Peyer's patch (tissue), 4 donors: ENCODE results near the gene OOEP.

Source experiments
- POLR2A ChIP-seq, 2 donors: fragments of 450-650 bp; IDR thresholded peaks; one replicate each; pipeline ENCODE4 v1.5.1; 2017; ENCODE audit warnings: antibody characterized with exemption in 2 of 2, mild to moderate bottlenecking in 2 of 2, moderate library complexity in 2 of 2
- TF ChIP-seq, protein P1 (sequence below), 6 experiments: fragments of 450-650 bp in 4 of 6; fragments of 200-600 bp in 2 of 6; sonication (generic) in 1 of 6; IDR thresholded peaks; one replicate each; pipeline ENCODE4 v1.5.1; 2017 to 2019; ENCODE audit warnings: antibody characterized with exemption in 6 of 6, mild to moderate bottlenecking in 3 of 6, moderate library complexity in 1 of 6

GRCh38 chr6:73353636-73354593, 15.8 kb downstream of the OOEP start, which contains the start of gene DPPA5:
- TF ChIP-seq, protein P1, sequence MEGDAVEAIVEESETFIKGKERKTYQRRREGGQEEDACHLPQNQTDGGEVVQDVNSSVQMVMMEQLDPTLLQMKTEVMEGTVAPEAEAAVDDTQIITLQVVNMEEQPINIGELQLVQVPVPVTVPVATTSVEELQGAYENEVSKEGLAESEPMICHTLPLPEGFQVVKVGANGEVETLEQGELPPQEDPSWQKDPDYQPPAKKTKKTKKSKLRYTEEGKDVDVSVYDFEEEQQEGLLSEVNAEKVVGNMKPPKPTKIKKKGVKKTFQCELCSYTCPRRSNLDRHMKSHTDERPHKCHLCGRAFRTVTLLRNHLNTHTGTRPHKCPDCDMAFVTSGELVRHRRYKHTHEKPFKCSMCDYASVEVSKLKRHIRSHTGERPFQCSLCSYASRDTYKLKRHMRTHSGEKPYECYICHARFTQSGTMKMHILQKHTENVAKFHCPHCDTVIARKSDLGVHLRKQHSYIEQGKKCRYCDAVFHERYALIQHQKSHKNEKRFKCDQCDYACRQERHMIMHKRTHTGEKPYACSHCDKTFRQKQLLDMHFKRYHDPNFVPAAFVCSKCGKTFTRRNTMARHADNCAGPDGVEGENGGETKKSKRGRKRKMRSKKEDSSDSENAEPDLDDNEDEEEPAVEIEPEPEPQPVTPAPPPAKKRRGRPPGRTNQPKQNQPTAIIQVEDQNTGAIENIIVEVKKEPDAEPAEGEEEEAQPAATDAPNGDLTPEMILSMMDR (IDR thresholded peaks at IDR 0.05): no peak
- no peak for TF ChIP-seq POLR2A (IDR thresholded peaks at IDR 0.05)
